IPS-18c (cell line): Measurements from ENCODE around the gene RLF.

Source experiments
- H3K4me3 ChIP-seq: 2 replicates; pipeline ENCODE4 v1.7.0; 2013; ENCODE audit warnings: low read depth, mild to moderate bottlenecking, low read length, moderate library complexity; ENCODE audit not compliant: insufficient read depth
- H3K9me3 ChIP-seq: one replicate; pipeline ENCODE4 v1.6.1; 2013; ENCODE audit warnings: mild to moderate bottlenecking, low read length, moderate library complexity; ENCODE audit not compliant: control insufficient read depth, insufficient read depth

The RLF gene

GRCh38 chr1:40252601-40253000, 91.4 kb downstream of the RLF start:
- Histone ChIP-seq H3K4me3 (no peak overlapping the region), H3K9me3 (no peaks in the 10 kb centered on the region)

- no peak overlapping the region for H3K4me3 ChIP-seq
- no peaks in the 10 kb centered on the region for H3K9me3 ChIP-seq
These were observed 94.0 kb downstream of the RLF start for GRCh38 chr1:40255231-40255630.

- Histone ChIP-seq H3K9me3 (no peaks in the 10 kb centered on the region), H3K4me3 (peak overlapping the region; percentile 72; the same call in 1 of the 2 replicates)
These were observed 95.4 kb downstream of the RLF start for GRCh38 chr1:40256401-40257084.

GRCh38 chr1:40257313-40257687, 96.1 kb downstream of the RLF start:
- no peaks in the 10 kb centered on the region for H3K9me3 ChIP-seq
- peak overlapping the region; percentile 72 for H3K4me3 ChIP-seq

GRCh38 chr1:40257688-40258444, 96.7 kb downstream of the RLF start, which contains the start of gene ZMPSTE24:
ZMPSTE24 (plus strand) TSS chr1:40258236; CDS start chr1:40258272, 36 bp downstream.
- H3K9me3 ChIP-seq, result no peaks in the 10 kb centered on the region
- peak within 1 kb of the TSS; percentile 94 for H3K4me3 ChIP-seq

GRCh38 chr1:40258445-40258769, 97.2 kb downstream of the RLF start:
- peak overlapping the region; percentile 94 for H3K4me3 ChIP-seq

GRCh38 chr1:40264354-40264781, 103.2 kb downstream of the RLF start:
- H3K9me3 ChIP-seq, result no peaks in the 10 kb centered on the region
- H3K4me3 ChIP-seq, result no peak overlapping the region

More at GRCh38 chr1:40258445-40258769, 97.2 kb downstream of the RLF start:
- H3K9me3 ChIP-seq, result no peaks in the 10 kb centered on the region

GRCh38 chr1:40265298-40265697, 104.1 kb downstream of the RLF start:
- H3K4me3 ChIP-seq, result no peak overlapping the region
- no peaks in the 10 kb centered on the region for H3K9me3 ChIP-seq

GRCh38 chr1:40265919-40266318, 104.7 kb downstream of the RLF start:
- Histone ChIP-seq H3K9me3 (no peaks in the 10 kb centered on the region), H3K4me3 (no peak overlapping the region)

GRCh38 chr1:40266786-40267535, 105.8 kb downstream of the RLF start:
- Histone ChIP-seq H3K9me3 (no peaks in the 10 kb centered on the region), H3K4me3 (no peak overlapping the region)

- no peak overlapping the region for H3K4me3 ChIP-seq
- H3K9me3 ChIP-seq, result no peaks in the 10 kb centered on the region
These were observed 106.6 kb downstream of the RLF start for GRCh38 chr1:40267767-40268187.

GRCh38 chr1:40268211-40268610, 107.0 kb downstream of the RLF start:
- no peaks in the 10 kb centered on the region for H3K9me3 ChIP-seq
- no peak overlapping the region for H3K4me3 ChIP-seq

- H3K4me3 ChIP-seq, result no peak overlapping the region
- H3K9me3 ChIP-seq, result no peaks in the 10 kb centered on the region
These were observed 109.1 kb downstream of the RLF start for GRCh38 chr1:40270152-40270834.

GRCh38 chr1:40272653-40273213, 111.5 kb downstream of the RLF start:
- Histone ChIP-seq H3K4me3 (no peak overlapping the region), H3K9me3 (no peaks in the 10 kb centered on the region)

GRCh38 chr1:40273547-40274166, 112.5 kb downstream of the RLF start:
- Histone ChIP-seq H3K4me3 (no peak overlapping the region), H3K9me3 (no peaks in the 10 kb centered on the region)

- Histone ChIP-seq H3K4me3 (no peak overlapping the region), H3K9me3 (no peaks in the 10 kb centered on the region)
These were observed 113.1 kb downstream of the RLF start for GRCh38 chr1:40274331-40274730.

- no peak overlapping the region for H3K4me3 ChIP-seq
These were observed 114.9 kb downstream of the RLF start for GRCh38 chr1:40276122-40276521.

More at GRCh38 chr1:40276122-40276521, 114.9 kb downstream of the RLF start:
- H3K9me3 ChIP-seq, result no peaks in the 10 kb centered on the region
